Activated naive CD4-positive, alpha-beta T cell treated with anti-CD3 and anti-CD28 coated beads for 36 hours (primary cell): ENCODE results near the gene CXCR2. TPM values are rescaled to one million over a fixed set of nuclear protein-coding genes. Genes with fewer than 3 reads are reported as not detected.
A peak's percentile ranks its signal among the peaks of the same experiment; 100 is the strongest.

ENCODE experiments used
- CTCF ChIA-PET: fragments of 350-600 bp; sonication (Branson Sonifier 250); formaldehyde crosslinking; loops from one replicate; lab custom pipeline; 2021; ENCODE audit warnings: antibody characterized with exemption; lab: Charles Lee
- DNase-seq: peaks from one replicate; pipeline ENCODE4 v3.0.0-alpha.2; 2020
- H3K27ac Mint-ChIP-seq: one replicate; pipeline ENCODE4 v1.8.0; 2021; ENCODE audit warnings: mild to moderate bottlenecking, mixed read lengths
- H3K27me3 Mint-ChIP-seq: one replicate; pipeline ENCODE4 v1.8.0; 2021; ENCODE audit warnings: low read depth, mixed read lengths
- H3K36me3 Mint-ChIP-seq: one replicate; pipeline ENCODE4 v1.8.0; 2021; ENCODE audit warnings: low read depth, mixed read lengths
- H3K4me1 Mint-ChIP-seq: one replicate; pipeline ENCODE4 v1.8.0; 2021; ENCODE audit warnings: low read depth, mixed read lengths
- H3K4me3 Mint-ChIP-seq: one replicate; pipeline ENCODE4 v1.8.0; 2021; ENCODE audit warnings: mild to moderate bottlenecking, moderate library complexity, mixed read lengths
- H3K9me3 Mint-ChIP-seq: one replicate; pipeline ENCODE4 v1.8.0; 2021; ENCODE audit warnings: mixed read lengths
- intact Hi-C: fragments of 100-400 bp; cut with micrococcal nuclease; formaldehyde crosslinking; loops from one replicate; pipeline ENCODE4 v1.15.1; 2023
- total RNA-seq, 2 experiments: library from RNA; stranded (reverse); gene quantifications; one replicate each; pipeline ENCODE4 v1.2.3, GENCODE V29; 2021

The CXCR2 gene
- total RNA-seq, 2 experiments from 2014 or later = 0.17 to 0.21 TPM

- Mint-ChIP-seq H3K9me3 (peaks cover 4% of the 10 kb centered on the region), H3K4me1 (no peaks in the 10 kb centered on the region), H3K36me3 (no peaks in the 10 kb centered on the region), H3K27ac (no peak overlapping the region), H3K4me3 (no peak overlapping the region), H3K27me3 (peaks cover 2% of the 10 kb centered on the region)
- intact Hi-C loops = no loop called here
- DNase-seq = no peak
- CTCF ChIA-PET = no interaction called here
These were observed 19.3 kb downstream of the CXCR2 start for GRCh38 chr2:218145124-218145523.

- H3K4me3 Mint-ChIP-seq = no peak overlapping the region
- intact Hi-C loops = no loop called here
- H3K4me1 Mint-ChIP-seq = no peaks in the 10 kb centered on the region
- no peak overlapping the region for H3K27ac Mint-ChIP-seq
- H3K27me3 Mint-ChIP-seq = no peaks in the 10 kb centered on the region
- peaks cover 4% of the 10 kb centered on the region for H3K9me3 Mint-ChIP-seq
- CTCF ChIA-PET = interaction anchor here (0.6 to 1.5 kb wide), 4 partner anchors 22 to 581 kb away, joined by 3 to 5 read pairs (median 4); no protein-coding TSS in a partner anchor
- H3K36me3 Mint-ChIP-seq = no peaks in the 10 kb centered on the region
- DNase-seq = no peak
These were observed 20.2 kb downstream of the CXCR2 start for GRCh38 chr2:218146056-218146455.

GRCh38 chr2:218149098-218149497 is 23.3 kb downstream of the CXCR2 start:
- Mint-ChIP-seq H3K36me3 (no peaks in the 10 kb centered on the region), H3K27ac (no peak overlapping the region), H3K4me3 (no peak overlapping the region), H3K4me1 (no peaks in the 10 kb centered on the region), H3K27me3 (no peaks in the 10 kb centered on the region), H3K9me3 (peaks cover 2% of the 10 kb centered on the region)
- intact Hi-C loops = no loop called here
- CTCF ChIA-PET = interaction anchor here (0.6 to 0.7 kb wide), 3 partner anchors 17 to 671 kb away, joined by 3 to 9 read pairs (median 6); no protein-coding TSS in a partner anchor
- no peak for DNase-seq

GRCh38 chr2:218149848-218150440 is 24.1 kb downstream of the CXCR2 start:
- intact Hi-C loops = no loop called here
- no peaks in the 10 kb centered on the region for H3K4me1 Mint-ChIP-seq
- no peaks in the 10 kb centered on the region for H3K9me3 Mint-ChIP-seq
- CTCF ChIA-PET = interaction anchor here (0.8 kb wide), 1 partner anchor 18 kb away, joined by 3 read pairs; no protein-coding TSS in a partner anchor
- DNase-seq = no peak
- no peak overlapping the region for H3K27ac Mint-ChIP-seq
- no peaks in the 10 kb centered on the region for H3K27me3 Mint-ChIP-seq
- H3K4me3 Mint-ChIP-seq = no peak overlapping the region
- H3K36me3 Mint-ChIP-seq = no peaks in the 10 kb centered on the region

- no peaks in the 10 kb centered on the region for H3K9me3 Mint-ChIP-seq
- H3K4me3 Mint-ChIP-seq = no peak overlapping the region
- H3K27me3 Mint-ChIP-seq = no peaks in the 10 kb centered on the region
- H3K36me3 Mint-ChIP-seq = no peaks in the 10 kb centered on the region
- intact Hi-C loops = no loop called here
- no peaks in the 10 kb centered on the region for H3K4me1 Mint-ChIP-seq
- CTCF ChIA-PET = no interaction called here
- H3K27ac Mint-ChIP-seq = no peak overlapping the region
- no peak for DNase-seq
These were observed 26.3 kb downstream of the CXCR2 start for GRCh38 chr2:218152172-218152571.

GRCh38 chr2:218152777-218153176 is 26.9 kb downstream of the CXCR2 start:
- Mint-ChIP-seq H3K27me3 (no peaks in the 10 kb centered on the region), H3K27ac (no peak overlapping the region), H3K4me3 (no peak overlapping the region), H3K4me1 (no peaks in the 10 kb centered on the region), H3K36me3 (no peaks in the 10 kb centered on the region), H3K9me3 (no peaks in the 10 kb centered on the region)
- CTCF ChIA-PET = no interaction called here
- DNase-seq = no peak
- intact Hi-C loops = no loop called here

- CTCF ChIA-PET = no interaction called here
- Mint-ChIP-seq H3K27me3 (no peaks in the 10 kb centered on the region), H3K36me3 (no peaks in the 10 kb centered on the region), H3K4me3 (no peak overlapping the region), H3K4me1 (no peaks in the 10 kb centered on the region), H3K9me3 (no peaks in the 10 kb centered on the region), H3K27ac (no peak overlapping the region)
- intact Hi-C loops = no loop called here
- no peak for DNase-seq
These were observed 30.2 kb downstream of the CXCR2 start for GRCh38 chr2:218155953-218156479.

GRCh38 chr2:218161644-218162043 is 35.8 kb downstream of the CXCR2 start:
- intact Hi-C loops = no loop called here
- CTCF ChIA-PET = interaction anchor here (1.0 kb wide), 1 partner anchor 10 kb away, joined by 3 read pairs; no protein-coding TSS in a partner anchor

GRCh38 chr2:218162814-218163213 is 37.0 kb downstream of the CXCR2 start:
- Mint-ChIP-seq H3K36me3 (no peaks in the 10 kb centered on the region), H3K9me3 (no peaks in the 10 kb centered on the region), H3K4me1 (peaks cover 14% of the 10 kb centered on the region), H3K4me3 (no peak overlapping the region), H3K27ac (no peak overlapping the region), H3K27me3 (no peaks in the 10 kb centered on the region)
- DNase-seq = no peak
- CTCF ChIA-PET = interaction anchor here (1.0 kb wide), 1 partner anchor 9 kb away, joined by 3 read pairs; no protein-coding TSS in a partner anchor
- intact Hi-C loops = no loop called here

More at GRCh38 chr2:218161644-218162043, 35.8 kb downstream of the CXCR2 start:
- Mint-ChIP-seq H3K9me3 (no peaks in the 10 kb centered on the region), H3K27ac (no peak overlapping the region), H3K4me3 (no peak overlapping the region), H3K27me3 (no peaks in the 10 kb centered on the region), H3K4me1 (peaks cover 3% of the 10 kb centered on the region), H3K36me3 (no peaks in the 10 kb centered on the region)
- DNase-seq = no peak

- intact Hi-C loops = loop anchor here (5.0 kb wide), 1 partner anchor 191 kb away; the partner anchor contains the start of gene CATIP
- Mint-ChIP-seq H3K36me3 (no peaks in the 10 kb centered on the region), H3K4me1 (peaks cover 26% of the 10 kb centered on the region), H3K9me3 (no peaks in the 10 kb centered on the region), H3K27ac (no peak within 1 kb of the TSS), H3K4me3 (no peak within 1 kb of the TSS), H3K27me3 (no peaks in the 10 kb centered on the region)
- peak; percentile 45 for DNase-seq
- CTCF ChIA-PET = interaction anchor here (0.6 to 2.0 kb wide), 6 partner anchors 16 to 90 kb away, joined by 3 to 12 read pairs (median 4); no protein-coding TSS in a partner anchor
These were observed 41.0 kb downstream of the CXCR2 start, which contains the start of gene CXCR1 for GRCh38 chr2:218166791-218167190. Gene CXCR1, minus strand, starts transcription at chr2:218166962. Its CDS starts 1,751 bp downstream, at chr2:218165211.

GRCh38 chr2:218168016-218168415 is 42.2 kb downstream of the CXCR2 start:
- H3K36me3 Mint-ChIP-seq = no peaks in the 10 kb centered on the region
- no peak overlapping the region for H3K4me3 Mint-ChIP-seq
- H3K27ac Mint-ChIP-seq = no peak overlapping the region
- H3K27me3 Mint-ChIP-seq = no peaks in the 10 kb centered on the region
- no peak for DNase-seq
- no peaks in the 10 kb centered on the region for H3K9me3 Mint-ChIP-seq
- peaks cover 26% of the 10 kb centered on the region for H3K4me1 Mint-ChIP-seq
- intact Hi-C loops = loop anchor here (5.0 kb wide), 1 partner anchor 189 kb away; the partner anchor contains the start of gene CATIP
- CTCF ChIA-PET = interaction anchor here (0.7 to 2.0 kb wide), 13 partner anchors 8 to 104 kb away, joined by 3 to 12 read pairs (median 4); partner anchors contain the start of gene RUFY4

GRCh38 chr2:218168635-218169462 is 43.0 kb downstream of the CXCR2 start:
- H3K9me3 Mint-ChIP-seq = no peaks in the 10 kb centered on the region
- peak; percentile 79 for DNase-seq
- H3K4me3 Mint-ChIP-seq = no peak overlapping the region
- CTCF ChIA-PET = interaction anchor here (0.7 to 2.0 kb wide), 12 partner anchors 9 to 103 kb away, joined by 3 to 12 read pairs (median 4); partner anchors contain the start of gene RUFY4
- no peaks in the 10 kb centered on the region for H3K27me3 Mint-ChIP-seq
- H3K27ac Mint-ChIP-seq = no peak overlapping the region
- H3K36me3 Mint-ChIP-seq = no peaks in the 10 kb centered on the region
- H3K4me1 Mint-ChIP-seq = peaks cover 26% of the 10 kb centered on the region
- intact Hi-C loops = loop anchor here (1.0 to 5.0 kb wide), 3 partner anchors 88 to 188 kb away; partner anchors contain the start of genes AAMP, CATIP and PNKD
